HG02981 (cell line): ENCODE results near the gene GSDME.
"Not testable (repeated sequence)": the region's sequence is repeated elsewhere in the genome, so short reads cannot be mapped to it uniquely, and the experiment has no call there.

ENCODE experiments used
- ATAC-seq: cut with Tn5 transposase; IDR thresholded peaks from one replicate; pipeline ENCODE4 v1.9.1; 2021; ENCODE audit warnings: mild to moderate bottlenecking, moderate library complexity; ENCODE audit not compliant: unreplicated experiment

The GSDME gene

GRCh38 chr7:24742506-24743162 lies 14.6 kb downstream of the GSDME start:
- ATAC-seq = no peak

GRCh38 chr7:24741679-24742505 lies 15.4 kb downstream of the GSDME start:
- no peak for ATAC-seq

- ATAC-seq = no peak
These were observed 16.4 kb downstream of the GSDME start for GRCh38 chr7:24740871-24741270.

- no peak for ATAC-seq
These were observed 18.0 kb downstream of the GSDME start for GRCh38 chr7:24739306-24739705.

GRCh38 chr7:24738577-24738976 lies 18.7 kb downstream of the GSDME start:
- no peak for ATAC-seq

GRCh38 chr7:24737281-24737680 lies 20.0 kb downstream of the GSDME start:
- no peak for ATAC-seq

- ATAC-seq = not testable (repeated sequence)
These were observed 21.7 kb downstream of the GSDME start for GRCh38 chr7:24735594-24735993.

GRCh38 chr7:24734306-24734705 lies 23.0 kb downstream of the GSDME start:
- no peak for ATAC-seq

- peak; percentile 12 for ATAC-seq
These were observed 23.7 kb downstream of the GSDME start for GRCh38 chr7:24733414-24734060.

- peak; percentile 57 for ATAC-seq
These were observed 24.4 kb downstream of the GSDME start for GRCh38 chr7:24732646-24733413.

- ATAC-seq = no peak
These were observed 26.0 kb downstream of the GSDME start for GRCh38 chr7:24731313-24731712.

- ATAC-seq = no peak
These were observed 27.3 kb downstream of the GSDME start for GRCh38 chr7:24730018-24730369.

GRCh38 chr7:24729365-24730017 lies 27.8 kb downstream of the GSDME start:
- ATAC-seq = no peak

GRCh38 chr7:24728503-24729364 lies 28.5 kb downstream of the GSDME start:
- ATAC-seq = peak; percentile 28

- no peak for ATAC-seq
These were observed 29.2 kb downstream of the GSDME start for GRCh38 chr7:24728121-24728500.

- ATAC-seq = peak; percentile 68
These were observed 29.8 kb downstream of the GSDME start for GRCh38 chr7:24727154-24728120.

- no peak for ATAC-seq
These were observed 31.6 kb downstream of the GSDME start for GRCh38 chr7:24725554-24726241.
